SK-N-SH (cell line): ENCODE data around the gene SCARB2. TPM values are rescaled to one million over a fixed set of nuclear protein-coding genes. Genes with fewer than 3 reads are reported as not detected.

Experiments
- CTCF ChIA-PET: fragments of 300-600, 350-600 bp; formaldehyde crosslinking; extraction: SDS; loops from one replicate; lab custom pipeline; 2021; lab: Yijun Ruan, JAX
- POLR2A ChIA-PET: fragments of 350-600 bp; sonication (Branson Sonifier 250); formaldehyde crosslinking; extraction: SDS; loops from one replicate; lab custom pipeline; 2020; ENCODE audit warnings: antibody characterized with exemption, inconsistent platforms; lab: Yijun Ruan, JAX
- DNase-seq: peaks from one replicate; pipeline ENCODE4 v3.0.0; 2012
- H2AFZ ChIP-seq: fragments of 200-600 bp; sonication (generic); 2 replicates; pipeline ENCODE4 v1.8.1; 2016; ENCODE audit warnings: antibody characterized with exemption, mild to moderate bottlenecking, low read depth
- H3F3A ChIP-seq: fragments of 200-600 bp; sonication (generic); replicated peaks from 2 replicates; pipeline ENCODE3; 2016; ENCODE audit warnings: antibody characterized with exemption, mild to moderate bottlenecking; ENCODE audit not compliant: insufficient read depth
- H3K27ac ChIP-seq, 2 experiments: fragments of 200-500 bp in 1 of 2; fragments of 200-600 bp in 1 of 2; sonication (Bioruptor generic) in 1 of 2; sonication (generic), shearing (Covaris generic) in 1 of 2; 2 replicates each; pipeline versions ENCODE4 v1.5.1 to v1.6.1; 2014 to 2016; ENCODE audit warnings: low read depth in 2 of 2, inconsistent platforms in 1 of 2, low read length in 1 of 2, mild to moderate bottlenecking in 1 of 2, mixed read lengths in 1 of 2
- H3K27me3 ChIP-seq: fragments of 200-600 bp; sonication (generic), shearing (Covaris generic); 2 replicates; pipeline ENCODE4 v1.6.1; 2016; ENCODE audit warnings: mixed run types; ENCODE audit not compliant: insufficient read depth
- H3K36me3 ChIP-seq, 2 experiments: fragments of 200-500 bp in 1 of 2; fragments of 200-600 bp in 1 of 2; sonication (Bioruptor generic) in 1 of 2; sonication (generic) in 1 of 2; replicated peaks in 1 of 2; 2 replicates each; pipeline versions ENCODE3 to v1.5.1; 2014 to 2016; ENCODE audit warnings: low read length in 1 of 2, mild to moderate bottlenecking in 1 of 2; ENCODE audit not compliant: insufficient read depth in 2 of 2, control insufficient read depth in 1 of 2
- H3K4me1 ChIP-seq, 2 experiments: fragments of 200-500 bp in 1 of 2; fragments of 200-600 bp in 1 of 2; sonication (Bioruptor generic) in 1 of 2; sonication (generic), shearing (Covaris generic) in 1 of 2; 2 replicates each; pipeline versions ENCODE4 v1.5.1 to v1.6.1; 2014 to 2016; ENCODE audit warnings: low read depth in 1 of 2, low read length in 1 of 2, mixed run types in 1 of 2; ENCODE audit not compliant: insufficient read depth in 2 of 2, control insufficient read depth in 1 of 2
- H3K4me2 ChIP-seq: fragments of 200-600 bp; sonication (generic), shearing (Covaris generic); 2 replicates; pipeline ENCODE4 v1.6.1; 2017; ENCODE audit warnings: mixed run types
- H3K4me3 ChIP-seq, 2 experiments: fragments of 200-500 bp in 1 of 2; fragments of 200-600 bp in 1 of 2; sonication (Bioruptor generic) in 1 of 2; sonication (generic), shearing (Covaris generic) in 1 of 2; 2 replicates each; pipeline versions ENCODE4 v1.5.1 to v1.8.1; 2014 to 2016; ENCODE audit warnings: low read depth in 2 of 2, inconsistent platforms in 1 of 2, low read length in 1 of 2, mild to moderate bottlenecking in 1 of 2, mixed read lengths in 1 of 2, moderate library complexity in 1 of 2
- H3K79me2 ChIP-seq: fragments of 200-600 bp; sonication (generic); 2 replicates; pipeline ENCODE4 v1.8.1; 2017; ENCODE audit warnings: mild to moderate bottlenecking; ENCODE audit not compliant: insufficient read depth
- H3K9ac ChIP-seq: fragments of 200-600 bp; sonication (generic); 2 replicates; pipeline ENCODE4 v1.6.1; 2017; ENCODE audit warnings: mixed run types
- H3K9me2 ChIP-seq: fragments of 200-600 bp; sonication (generic); 2 replicates; pipeline ENCODE4 v1.6.1; 2017; ENCODE audit warnings: mixed run types
- H3K9me3 ChIP-seq: fragments of 200-600 bp; sonication (generic); 2 replicates; pipeline ENCODE4 v1.6.1; 2017; ENCODE audit warnings: mixed run types, mild to moderate bottlenecking, moderate library complexity
- H4K20me1 ChIP-seq: fragments of 200-600 bp; sonication (generic); 2 replicates; pipeline ENCODE4 v1.6.1; 2017; ENCODE audit warnings: mild to moderate bottlenecking, mixed run types; ENCODE audit not compliant: insufficient read depth
- CHD2 ChIP-seq: fragments of 150-350 bp; IDR thresholded peaks from 2 replicates; pipeline ENCODE4 v1.6.1; 2018; ENCODE audit warnings: low read length; ENCODE audit not compliant: partially characterized antibody
- ELF1 ChIP-seq: IDR thresholded peaks from 2 replicates; pipeline ENCODE4 v1.4.0; 2012
- EZH2phosphoT487 ChIP-seq: fragments of 200-600 bp; sonication (generic); IDR thresholded peaks from 2 replicates; pipeline ENCODE4 v1.6.1; 2017; ENCODE audit warnings: low read depth, mixed run types, mild to moderate bottlenecking, antibody characterized with exemption, moderate library complexity, borderline replicate concordance
- FOSL2 ChIP-seq: IDR thresholded peaks from 2 replicates; pipeline ENCODE4 v1.4.0; 2012; ENCODE audit warnings: low read depth, mild to moderate bottlenecking, moderate library complexity, borderline replicate concordance
- FOXJ3 ChIP-seq: sonication (generic); formaldehyde crosslinking; IDR thresholded peaks from 2 replicates; pipeline ENCODE4 v1.5.1; 2020; ENCODE audit warnings: mild to moderate bottlenecking, missing genetic modification reagents
- FOXM1 ChIP-seq: IDR thresholded peaks from 2 replicates; pipeline ENCODE4 v1.4.0; 2012; ENCODE audit warnings: low read depth, mild to moderate bottlenecking
- IRF3 ChIP-seq: fragments of 150-350 bp; IDR thresholded peaks from 2 replicates; pipeline ENCODE4 v1.6.1; 2016; ENCODE audit warnings: mild to moderate bottlenecking, low read depth, low read length
- JUND ChIP-seq: IDR thresholded peaks from 2 replicates; pipeline ENCODE4 v1.4.0; 2012
- MAX ChIP-seq: IDR thresholded peaks from 2 replicates; pipeline ENCODE4 v1.4.0; 2012; ENCODE audit warnings: low read depth
- MXI1 ChIP-seq: IDR thresholded peaks from 2 replicates; pipeline ENCODE4 v1.6.1; 2012; ENCODE audit warnings: mild to moderate bottlenecking, low read depth, low read length, improper control_type of control experiment
- NRF1 ChIP-seq: IDR thresholded peaks from 2 replicates; pipeline ENCODE4 v1.6.1; 2012; ENCODE audit warnings: low read depth, mild to moderate bottlenecking, low read length
- PBX3 ChIP-seq: IDR thresholded peaks from 2 replicates; pipeline ENCODE4; 2012
- RAD21 ChIP-seq: IDR thresholded peaks from 2 replicates; pipeline ENCODE4 v1.6.1; 2012; ENCODE audit warnings: mild to moderate bottlenecking, low read length
- SIN3A ChIP-seq: IDR thresholded peaks from 2 replicates; pipeline ENCODE4 v1.6.1; 2012; ENCODE audit warnings: low read depth, mild to moderate bottlenecking, low read length, moderate library complexity, borderline replicate concordance
- TAF1 ChIP-seq: IDR thresholded peaks from 2 replicates; pipeline ENCODE4 v1.6.1; 2012; ENCODE audit warnings: low read depth, mild to moderate bottlenecking, low read length, moderate library complexity, borderline replicate concordance
- TCF12 ChIP-seq: IDR thresholded peaks from 2 replicates; pipeline ENCODE4 v1.4.0; 2012
- TEAD4 ChIP-seq: IDR thresholded peaks from 2 replicates; pipeline ENCODE4 v1.4.0; 2012; ENCODE audit warnings: mild to moderate bottlenecking, borderline replicate concordance; ENCODE audit not compliant: insufficient read depth
- USF1 ChIP-seq: IDR thresholded peaks from 2 replicates; pipeline ENCODE4 v1.4.0; 2012; ENCODE audit warnings: low read depth, borderline replicate concordance
- USF2 ChIP-seq: fragments of 150-350 bp; IDR thresholded peaks from 2 replicates; pipeline ENCODE4 v1.6.1; 2017; ENCODE audit warnings: antibody characterized with exemption, low read length, low read depth, borderline replicate concordance
- YY1 ChIP-seq: IDR thresholded peaks from 2 replicates; pipeline ENCODE4 v1.4.0; 2012; ENCODE audit warnings: low read depth, mild to moderate bottlenecking
- WGBS: methylation state at CpG from one replicate; pipeline ENCODE4 v1.1.6; 2017; ENCODE audit warnings: low lambda C conversion rate; 5-methylcytosine and 5-hydroxymethylcytosine counted together
- polyA plus RNA-seq, 3 experiments: library from polyadenylated mRNA; depleted of rRNA; stranded (reverse); fragments of >200 nt; gene quantifications; 2 replicates each; pipeline ENCODE4 v1.2.3, GENCODE V29; 2012

Gene SCARB2
- polyA plus RNA-seq, 1 of the 3 experiments (the other 2 are of a cell fraction), result 82.6 TPM

- no peak overlapping the region for H3K4me2 ChIP-seq
- DNase-seq, result no peak
- no peak overlapping the region for H3K4me3 ChIP-seq
- peaks cover 40% of the 10 kb centered on the region for H4K20me1 ChIP-seq
- ChIA-PET CTCF (interaction anchor here (1.3 to 3.0 kb wide), 2 partner anchors 23 to 174 kb away, joined by 3 to 11 read pairs; no protein-coding TSS in a partner anchor), POLR2A (no interaction called here)
- peaks cover 97% of the 10 kb centered on the region for H3K79me2 ChIP-seq
- no peak for TF ChIP-seq FOSL2
- no peak for TF ChIP-seq SIN3A
- TF ChIP-seq JUND, result no peak
- TF ChIP-seq TCF12, result no peak
- no peak for TF ChIP-seq MAX
- no peak for TF ChIP-seq MXI1
- TF ChIP-seq CHD2, result no peak
- no peak for TF ChIP-seq FOXM1
- H3K27ac ChIP-seq, result no peak overlapping the region; a peak in 1 of 4 replicates
- H3K36me3 ChIP-seq, result no peaks in the 10 kb centered on the region
- no peaks in the 10 kb centered on the region for H3K9me3 ChIP-seq
- 97% methylated on average over 3 of the region's 4 CpGs for WGBS
- peaks cover 27 to 55% of the 10 kb centered on the region in 2 experiments for H3K4me1 ChIP-seq
- peaks cover 38% of the 10 kb centered on the region for H3F3A ChIP-seq
- H3K27me3 ChIP-seq, result no peaks in the 10 kb centered on the region
- no peak overlapping the region for H2AFZ ChIP-seq
- H3K9ac ChIP-seq, result no peak overlapping the region
- no peaks in the 10 kb centered on the region for H3K9me2 ChIP-seq
Measured at GRCh38 chr4:76203541-76203940, 10.1 kb downstream of the SCARB2 start.

- Histone ChIP-seq H3K79me2 (peaks cover 91% of the 10 kb centered on the region), H3K36me3 (no peaks in the 10 kb centered on the region), H3K9me3 (no peaks in the 10 kb centered on the region), H3F3A (peaks cover 28% of the 10 kb centered on the region), H3K4me2 (no peak overlapping the region), H4K20me1 (peaks cover 26% of the 10 kb centered on the region), H3K27me3 (no peaks in the 10 kb centered on the region), H3K4me1 (peaks cover 23 to 58% of the 10 kb centered on the region in 2 experiments), H2AFZ (no peak overlapping the region), H3K9me2 (no peaks in the 10 kb centered on the region), H3K9ac (no peak overlapping the region), H3K27ac (no peak overlapping the region; a peak in 1 of 4 replicates), H3K4me3 (no peak overlapping the region)
- 98% methylated on average over 4 of the region's 4 CpGs for WGBS
- POLR2A ChIA-PET, result no interaction called here
- DNase-seq, result no peak
- TF ChIP-seq FOXM1 (no peak), IRF3 (no peak), PBX3 (no peak), USF1 (no peak), NRF1 (no peak), EZH2phosphoT487 (no peak), TAF1 (no peak), FOSL2 (no peak), ELF1 (no peak), FOXJ3 (CRISPR knock-in tag) (no peak), CHD2 (no peak), YY1 (no peak), USF2 (no peak), TEAD4 (no peak), MXI1 (no peak), RAD21 (no peak)
- CTCF ChIA-PET, result interaction anchor here (5.9 kb wide), 1 partner anchor 22 kb away, joined by 37 read pairs; no protein-coding TSS in a partner anchor
Measured at GRCh38 chr4:76201276-76201675, 12.3 kb downstream of the SCARB2 start.
